ENCODE data around the gene SEC11A.

DNA sequence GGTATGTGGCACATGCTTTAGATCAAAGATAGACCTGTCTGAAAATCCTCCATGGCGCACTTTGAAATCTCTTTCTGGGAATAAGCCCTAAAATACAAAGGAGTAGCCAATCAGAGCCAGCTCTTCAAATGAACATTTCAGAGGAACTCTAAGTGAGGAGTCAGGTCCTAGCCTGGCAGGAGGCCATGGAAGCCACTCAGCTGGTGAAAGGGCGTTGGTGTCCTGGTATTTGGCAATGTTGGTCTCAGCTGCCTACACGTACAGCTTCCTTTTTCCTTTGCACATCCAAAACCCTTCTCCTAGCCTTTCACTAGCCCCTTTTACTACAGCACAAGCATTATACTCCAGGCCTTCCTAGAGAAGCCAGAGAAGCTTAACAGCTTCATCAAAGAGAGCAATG is 67.4 kb downstream of the SEC11A start:
- TF ChIP-seq EZH2 (IDR thresholded peaks at IDR 0.05) (no peak), FOXP2 (optimal IDR thresholded peaks at IDR 0.05; ENCODE audit: control extremely low read depth, extremely low read length, insufficient read depth) (no peak)
